CD4-positive, alpha-beta T cell (primary cell): ENCODE data around the gene HPS1. TPM values are rescaled to one million over a fixed set of nuclear protein-coding genes. Genes with fewer than 3 reads are reported as not detected.

Experiments used
- ATAC-seq: fragments of 200-7000 bp; cut with Tn5 transposase; one replicate; pipeline ENCODE4 v1.10.0; 2022; ENCODE audit warnings: mild to moderate bottlenecking; ENCODE audit not compliant: poor library complexity
- CTCF ChIA-PET: fragments of 350-600 bp; sonication (Branson Sonifier 250); formaldehyde crosslinking; loops from one replicate; lab custom pipeline; 2021; ENCODE audit warnings: antibody characterized with exemption, inconsistent platforms; lab: Charles Lee
- POLR2A ChIA-PET: fragments of 350-600 bp; sonication (Branson Sonifier 250); formaldehyde crosslinking; loops from one replicate; lab custom pipeline; 2021; ENCODE audit warnings: antibody characterized with exemption, inconsistent platforms; lab: Charles Lee
- DNase-seq, 14 experiments: peaks; one replicate each; pipeline ENCODE4 v3.0.0-alpha.2; 2013 to 2020; ENCODE audit warnings: mixed read lengths in 2 of 14
- H3K27ac ChIP-seq, 2 donors: one replicate each; pipeline versions ENCODE4 v1.5.1 to v1.7.0; 2013; ENCODE audit warnings: low read length in 2 of 2, low read depth in 1 of 2, mild to moderate bottlenecking in 1 of 2
- H3K27me3 ChIP-seq, 2 experiments: 1 replicate in 1 of 2; 2 replicates in 1 of 2; pipeline versions ENCODE4 v1.6.1 to v1.7.0; 2013; ENCODE audit warnings: low read length in 2 of 2, control low read depth in 1 of 2, mild to moderate bottlenecking in 1 of 2, moderate library complexity in 1 of 2; ENCODE audit not compliant: insufficient read depth in 2 of 2, control insufficient read depth in 1 of 2
- H3K36me3 ChIP-seq: one replicate; pipeline ENCODE4 v1.6.1; 2013; ENCODE audit warnings: low read length, control low read depth; ENCODE audit not compliant: insufficient read depth
- H3K4me1 ChIP-seq: one replicate; pipeline ENCODE4 v1.6.1; 2013; ENCODE audit warnings: low read length, control low read depth; ENCODE audit not compliant: insufficient read depth
- H3K4me3 ChIP-seq: one replicate; pipeline ENCODE4 v1.5.1; 2013; ENCODE audit warnings: mild to moderate bottlenecking, low read length, moderate library complexity
- H3K9me3 ChIP-seq, 2 experiments: 1 replicate in 1 of 2; 2 replicates in 1 of 2; pipeline versions ENCODE4 v1.6.1 to v1.7.0; 2013; ENCODE audit warnings: low read length in 2 of 2, mild to moderate bottlenecking in 2 of 2, control low read depth in 1 of 2, moderate library complexity in 1 of 2; ENCODE audit not compliant: control insufficient read depth in 1 of 2, insufficient read depth in 1 of 2
- H3K27ac Mint-ChIP-seq: one replicate; pipeline ENCODE4 v1.8.0; 2020; ENCODE audit warnings: mixed read lengths
- H3K27me3 Mint-ChIP-seq: one replicate; pipeline ENCODE4 v1.8.0; 2021; ENCODE audit warnings: mixed read lengths
- H3K36me3 Mint-ChIP-seq: one replicate; pipeline ENCODE4 v1.8.0; 2021; ENCODE audit warnings: low read depth, mixed read lengths
- H3K4me1 Mint-ChIP-seq: one replicate; pipeline ENCODE4 v1.8.0; 2021; ENCODE audit warnings: low read depth, mixed read lengths
- H3K4me3 Mint-ChIP-seq: one replicate; pipeline ENCODE4 v1.8.0; 2020; ENCODE audit warnings: mild to moderate bottlenecking, mixed read lengths
- H3K9me3 Mint-ChIP-seq: one replicate; pipeline ENCODE4 v1.8.0; 2020; ENCODE audit warnings: mixed read lengths
- CTCF ChIP-seq: fragments of 200-600 bp; IDR thresholded peaks from one replicate; pipeline ENCODE4 v1.8.0; 2022; ENCODE audit warnings: antibody characterized with exemption, mild to moderate bottlenecking
- intact Hi-C, 2 experiments: fragments of 100-400 bp; cut with DNase I in 1 of 2; cut with micrococcal nuclease in 1 of 2; formaldehyde crosslinking; loops; one replicate each; pipeline versions ENCODE4 v1.15.1 to v1.9.0; 2023 to 2025; cut with DNase I, micrococcal nuclease
- total RNA-seq, 174 experiments: library from RNA in 2 of 174; stranded (reverse) in 2 of 174; gene quantifications; one replicate each; pipeline ENCODE4 v1.2.3 and lab custom pipeline; 2021 to 2026

The HPS1 gene
- total RNA-seq, 2 experiments from 2014 or later: 49.8 to 50.5 TPM

- Histone ChIP-seq H3K4me3 (no peak overlapping the region), H3K36me3 (peaks cover 34% of the 10 kb centered on the region), H3K27me3 (no peaks in the 10 kb centered on the region), H3K27ac (no peak overlapping the region), H3K4me1 (peaks cover 17% of the 10 kb centered on the region), H3K9me3 (no peaks in the 10 kb centered on the region)
- TF ChIP-seq CTCF: no peak
- intact Hi-C loops: no loop called here
- peaks cover 65% of the 10 kb centered on the region for H3K36me3 Mint-ChIP-seq
- ATAC-seq (no peak), DNase-seq (peak in 1 of 14 experiments; percentile 6)
- POLR2A ChIA-PET: no interaction called here
- no peaks in the 10 kb centered on the region for H3K9me3 Mint-ChIP-seq
- peaks cover 18% of the 10 kb centered on the region for H3K4me1 Mint-ChIP-seq
- H3K4me3 Mint-ChIP-seq: no peak overlapping the region
- CTCF ChIA-PET: no interaction called here
- H3K27me3 Mint-ChIP-seq: no peaks in the 10 kb centered on the region
- H3K27ac Mint-ChIP-seq: no peak overlapping the region
These were observed 28.6 kb downstream of the HPS1 start for GRCh38 chr10:98417973-98418664.

GRCh38 chr10:98417481-98417959 is 29.2 kb downstream of the HPS1 start:
- Histone ChIP-seq H3K36me3 (peaks cover 32% of the 10 kb centered on the region), H3K27ac (no peak overlapping the region), H3K9me3 (no peaks in the 10 kb centered on the region), H3K4me1 (peaks cover 17% of the 10 kb centered on the region), H3K27me3 (no peaks in the 10 kb centered on the region), H3K4me3 (no peak overlapping the region)
- ATAC-seq (no peak), DNase-seq (peak in 1 of 14 experiments; percentile 7)
- intact Hi-C loops: no loop called here
- ChIA-PET POLR2A (no interaction called here), CTCF (no interaction called here)
- H3K36me3 Mint-ChIP-seq: peaks cover 59% of the 10 kb centered on the region
- H3K27ac Mint-ChIP-seq: no peak overlapping the region
- peaks cover 24% of the 10 kb centered on the region for H3K4me1 Mint-ChIP-seq
- H3K9me3 Mint-ChIP-seq: no peaks in the 10 kb centered on the region
- TF ChIP-seq CTCF: no peak
- H3K4me3 Mint-ChIP-seq: no peak overlapping the region
- H3K27me3 Mint-ChIP-seq: no peaks in the 10 kb centered on the region

GRCh38 chr10:98416606-98417388 is 29.9 kb downstream of the HPS1 start:
- Mint-ChIP-seq H3K27ac (peak overlapping the region; percentile 95), H3K4me3 (no peak overlapping the region), H3K36me3 (peaks cover 55% of the 10 kb centered on the region), H3K4me1 (peaks cover 26% of the 10 kb centered on the region), H3K9me3 (no peaks in the 10 kb centered on the region), H3K27me3 (no peaks in the 10 kb centered on the region)
- intact Hi-C loops: no loop called here
- Histone ChIP-seq H3K9me3 (no peaks in the 10 kb centered on the region), H3K36me3 (peaks cover 31% of the 10 kb centered on the region), H3K27me3 (no peaks in the 10 kb centered on the region), H3K4me1 (peaks cover 17% of the 10 kb centered on the region), H3K27ac (no peak overlapping the region), H3K4me3 (no peak overlapping the region)
- peak in 1 of 14 experiments; percentile 2 for DNase-seq
- ChIA-PET POLR2A (no interaction called here), CTCF (no interaction called here)
- no peak for ATAC-seq
- TF ChIP-seq CTCF: no peak
